Left lung (tissue), 10 donors: ENCODE data around the gene DPRX. TPM values are rescaled to one million over a fixed set of nuclear protein-coding genes. Genes with fewer than 3 reads are reported as not detected.

Experiments used
- ATAC-seq: fragments of 200-7000 bp; cut with Tn5 transposase; one replicate; pipeline ENCODE4 v1.9.1; 2020; ENCODE audit warnings: moderate library complexity
- DNase-seq, 4 donors: peaks; one replicate each; pipeline ENCODE4 v3.0.0-alpha.2; 2013 to 2020
- H3K27ac ChIP-seq, 2 donors: fragments of 200-600 bp; sonication (generic) in 1 of 2; one replicate each; pipeline versions ENCODE4 v1.5.0 to v1.8.0; 2020 to 2021
- H3K27me3 ChIP-seq, 2 donors: fragments of 200-600 bp; sonication (generic) in 1 of 2; one replicate each; pipeline versions ENCODE4 v1.5.0 to v1.8.0; 2020 to 2021
- H3K36me3 ChIP-seq, 2 donors: fragments of 200-600 bp; sonication (generic) in 1 of 2; one replicate each; pipeline versions ENCODE4 v1.5.0 to v1.8.0; 2020 to 2021
- H3K4me1 ChIP-seq, 2 donors: fragments of 200-600 bp; one replicate each; pipeline ENCODE4 v1.8.0; 2021
- H3K4me3 ChIP-seq, 2 donors: fragments of 200-600 bp; sonication (generic) in 1 of 2; one replicate each; pipeline versions ENCODE4 v1.5.0 to v1.8.0; 2020 to 2021; ENCODE audit warnings: mild to moderate bottlenecking in 1 of 2
- H3K9me3 ChIP-seq, 2 donors: fragments of 200-600 bp; sonication (generic) in 1 of 2; one replicate each; pipeline versions ENCODE4 v1.5.0 to v1.8.0; 2020 to 2021
- intact Hi-C, 2 donors: fragments of 100-400 bp; cut with DNase I; formaldehyde crosslinking; loops; one replicate each; pipeline versions ENCODE4 v1.11.2 to v1.14.2; 2022
- polyA plus RNA-seq, 6 donors: library from polyadenylated mRNA; unstranded; fragments of 120-200 nt; gene quantifications; one replicate each; pipeline ENCODE4 v1.2.1, GENCODE V29; 2013; ENCODE audit not compliant: insufficient read length in 6 of 6
- total RNA-seq, 2 donors: library from RNA; stranded (reverse); fragmentation: NEBNext Ultra II Directional; extraction: Animal tissue kit (Norgen Biotek cat#: 25700); gene quantifications; one replicate each; pipeline ENCODE4 v1.2.1, GENCODE V29; 2021
- TF ChIP-seq, protein P1 (sequence below), 2 donors: fragments of 200-600 bp; sonication (generic) in 1 of 2; IDR thresholded peaks; one replicate each; pipeline versions ENCODE4 v1.5.0 to v1.8.0; 2021; ENCODE audit warnings: antibody characterized with exemption in 2 of 2
- donor health status: DM: no; HTN: yes; CAD: no.
- donor health status: DM: no; HTN: no; CAD: no.

The DPRX gene
- total and polyA plus RNA-seq, 8 donors: not detected

DNA sequence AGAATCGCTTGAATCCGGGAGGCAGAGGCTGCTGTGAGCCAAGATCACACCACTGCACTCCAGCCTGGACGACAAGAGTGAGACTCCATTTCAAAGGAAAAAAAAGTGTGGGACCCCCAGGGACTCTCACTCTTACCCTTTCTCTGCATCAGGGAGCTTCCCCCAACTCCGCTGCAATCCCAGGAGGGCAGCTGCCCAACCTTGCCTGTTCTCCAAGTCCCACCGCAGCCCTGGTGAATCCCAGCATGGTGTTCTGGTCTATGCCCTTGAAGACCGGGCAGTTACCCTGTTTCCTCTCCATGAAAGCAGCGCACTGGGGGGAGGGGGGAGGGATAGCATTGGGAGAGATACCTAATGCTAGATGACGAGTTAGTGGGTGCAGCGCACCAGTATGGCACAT is 35.7 kb upstream of the DPRX start:
- no peaks in the 10 kb centered on the region for H3K27me3 ChIP-seq

DNA sequence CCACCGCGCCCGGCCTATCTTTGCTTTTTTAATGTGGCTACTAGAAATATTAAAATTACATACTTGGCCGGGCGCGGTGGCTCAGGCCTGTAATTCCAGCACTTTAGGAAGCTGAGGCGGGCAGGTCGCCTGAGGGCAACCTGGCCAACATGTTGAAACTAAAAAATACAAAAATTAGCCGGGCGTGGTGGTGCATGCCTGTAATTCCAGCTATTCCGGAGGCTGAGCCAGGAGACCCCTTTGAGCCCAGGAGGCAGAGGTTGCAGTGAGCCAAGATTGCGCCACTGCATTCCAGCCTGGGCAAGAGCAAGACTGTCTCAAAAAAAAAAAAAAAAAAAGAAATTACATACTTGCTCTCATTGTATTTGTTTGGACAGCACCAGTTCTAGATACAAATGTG is 34.8 kb upstream of the DPRX start:
- Histone ChIP-seq H3K27ac (no peak overlapping the region), H3K36me3 (no peaks in the 10 kb centered on the region), H3K4me1 (no peaks in the 10 kb centered on the region), H3K27me3 (no peaks in the 10 kb centered on the region), H3K9me3 (peaks cover 0 to 1% of the 10 kb centered on the region in 2 donors), H3K4me3 (no peak overlapping the region)
- intact Hi-C loops: no loop called here
- ATAC-seq: no peak
- no peak for DNase-seq
- TF ChIP-seq, protein P1, sequence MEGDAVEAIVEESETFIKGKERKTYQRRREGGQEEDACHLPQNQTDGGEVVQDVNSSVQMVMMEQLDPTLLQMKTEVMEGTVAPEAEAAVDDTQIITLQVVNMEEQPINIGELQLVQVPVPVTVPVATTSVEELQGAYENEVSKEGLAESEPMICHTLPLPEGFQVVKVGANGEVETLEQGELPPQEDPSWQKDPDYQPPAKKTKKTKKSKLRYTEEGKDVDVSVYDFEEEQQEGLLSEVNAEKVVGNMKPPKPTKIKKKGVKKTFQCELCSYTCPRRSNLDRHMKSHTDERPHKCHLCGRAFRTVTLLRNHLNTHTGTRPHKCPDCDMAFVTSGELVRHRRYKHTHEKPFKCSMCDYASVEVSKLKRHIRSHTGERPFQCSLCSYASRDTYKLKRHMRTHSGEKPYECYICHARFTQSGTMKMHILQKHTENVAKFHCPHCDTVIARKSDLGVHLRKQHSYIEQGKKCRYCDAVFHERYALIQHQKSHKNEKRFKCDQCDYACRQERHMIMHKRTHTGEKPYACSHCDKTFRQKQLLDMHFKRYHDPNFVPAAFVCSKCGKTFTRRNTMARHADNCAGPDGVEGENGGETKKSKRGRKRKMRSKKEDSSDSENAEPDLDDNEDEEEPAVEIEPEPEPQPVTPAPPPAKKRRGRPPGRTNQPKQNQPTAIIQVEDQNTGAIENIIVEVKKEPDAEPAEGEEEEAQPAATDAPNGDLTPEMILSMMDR (IDR thresholded peaks at IDR 0.05): no peak

More for the DNA sequence above, 35.7 kb upstream of the DPRX start:
- ATAC-seq: no peak
- Histone ChIP-seq H3K4me3 (no peak overlapping the region), H3K27ac (no peak overlapping the region), H3K36me3 (no peaks in the 10 kb centered on the region), H3K9me3 (peaks cover 0 to 1% of the 10 kb centered on the region in 2 donors), H3K4me1 (no peaks in the 10 kb centered on the region)
- no peak for DNase-seq
- TF ChIP-seq, protein P1 (IDR thresholded peaks at IDR 0.05): no peak
- intact Hi-C loops: no loop called here

DNA sequence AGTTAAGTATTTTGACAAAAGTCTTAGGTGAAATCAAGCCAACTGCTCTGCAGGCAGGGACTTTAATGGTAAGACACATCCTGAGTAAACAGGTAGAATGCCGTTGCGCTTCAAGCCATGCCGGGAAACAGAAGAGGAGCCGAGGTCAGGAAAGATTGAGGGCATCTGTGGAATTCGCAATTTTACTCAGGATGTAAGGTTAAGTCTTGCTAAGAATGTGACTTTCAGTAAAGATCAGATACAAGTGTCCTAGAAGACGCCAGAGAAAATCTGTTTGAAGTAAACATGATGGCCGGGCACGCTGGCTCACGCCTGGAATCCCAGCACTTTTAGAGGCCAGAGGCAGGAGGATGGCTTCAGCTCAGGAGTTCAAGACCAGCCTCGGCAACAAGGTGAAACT is 33.4 kb upstream of the DPRX start:
- Histone ChIP-seq H3K9me3 (no peaks in the 10 kb centered on the region), H3K4me3 (no peak overlapping the region), H3K27ac (no peak overlapping the region), H3K4me1 (no peaks in the 10 kb centered on the region), H3K36me3 (no peaks in the 10 kb centered on the region), H3K27me3 (no peaks in the 10 kb centered on the region)
- no peak for DNase-seq
- intact Hi-C loops: no loop called here
- TF ChIP-seq, protein P1 (IDR thresholded peaks at IDR 0.05): no peak
- ATAC-seq: no peak

DNA sequence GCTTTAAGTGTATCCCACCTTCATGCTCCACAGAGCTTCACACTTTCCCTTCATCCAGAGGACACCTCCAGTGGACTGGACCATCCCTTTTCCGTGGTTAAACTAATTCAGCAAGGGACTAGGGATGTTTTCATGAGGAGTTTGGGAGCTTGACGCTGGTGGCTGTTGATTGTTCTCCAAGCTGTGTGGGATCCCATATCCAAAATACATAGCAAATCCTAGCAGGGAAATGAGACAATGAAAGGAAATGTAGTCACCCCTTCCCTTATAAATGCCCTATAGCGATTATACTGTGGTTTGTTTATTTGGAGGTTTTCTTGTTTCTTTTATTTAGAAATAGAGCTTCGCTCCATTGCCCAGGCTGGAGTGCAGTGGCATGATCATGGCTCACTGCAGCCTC is 31.6 kb upstream of the DPRX start:
- DNase-seq (no peak), ATAC-seq (no peak)
- Histone ChIP-seq H3K27ac (peak overlapping the region in 1 of 2 donors; percentile 55), H3K9me3 (no peaks in the 10 kb centered on the region), H3K27me3 (no peaks in the 10 kb centered on the region), H3K4me1 (no peaks in the 10 kb centered on the region), H3K4me3 (no peak overlapping the region), H3K36me3 (no peaks in the 10 kb centered on the region)
- TF ChIP-seq, protein P1 (IDR thresholded peaks at IDR 0.05): no peak
- intact Hi-C loops: no loop called here

DNA sequence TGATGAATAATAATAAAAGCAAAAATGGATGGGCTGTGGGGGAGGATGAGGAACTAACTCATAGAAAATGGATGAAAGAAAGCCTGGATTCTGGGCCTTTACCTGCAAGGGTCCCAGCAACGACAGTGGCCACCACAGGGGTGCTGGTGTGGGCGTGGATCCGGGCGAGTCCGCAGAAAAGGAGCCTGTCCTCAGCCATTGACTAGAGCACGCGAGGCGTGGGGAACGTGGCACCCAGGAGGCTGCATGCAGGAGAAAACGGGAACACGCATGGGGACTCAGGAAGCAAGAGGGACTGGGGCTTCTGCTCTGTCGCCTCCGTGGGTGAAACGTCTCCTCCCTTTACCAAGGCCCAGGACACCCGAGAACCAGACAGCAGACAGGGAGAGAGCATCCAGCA is 25.8 kb upstream of the DPRX start:
- ATAC-seq: no peak
- TF ChIP-seq, protein P1 (IDR thresholded peaks at IDR 0.05): no peak
- DNase-seq: no peak
- Histone ChIP-seq H3K27me3 (no peaks in the 10 kb centered on the region), H3K36me3 (no peaks in the 10 kb centered on the region), H3K4me3 (no peak overlapping the region), H3K27ac (no peak overlapping the region), H3K9me3 (no peaks in the 10 kb centered on the region), H3K4me1 (no peaks in the 10 kb centered on the region)
- intact Hi-C loops: no loop called here
